HL-60 (cell line): ENCODE data around the gene TFPI.

Experiments
- DNase-seq, 2 experiments: peaks; one replicate each; pipeline ENCODE4 v3.0.0-alpha.2; 2010 to 2020; ENCODE audit warnings: low read depth in 1 of 2, low spot score in 1 of 2
- H3K27ac ChIP-seq: fragments of 250-450 bp; sonication (Bioruptor Pico); replicated peaks from 2 replicates; pipeline ENCODE4 v1.5.1; 2020; ENCODE audit warnings: mild to moderate bottlenecking, moderate library complexity
- H3K27me3 ChIP-seq: fragments of 250-450 bp; sonication (Bioruptor Pico); 2 replicates; pipeline ENCODE4 v1.5.1; 2021; ENCODE audit warnings: mild to moderate bottlenecking, moderate library complexity; ENCODE audit not compliant: insufficient read depth, poor library complexity, severe bottlenecking
- H3K4me3 ChIP-seq: replicated peaks from 2 replicates; pipeline ENCODE4 v1.5.1; 2011; ENCODE audit warnings: mild to moderate bottlenecking, control low read depth, low read length; ENCODE audit not compliant: insufficient read depth
- GABPA ChIP-seq: IDR thresholded peaks from 2 replicates; pipeline ENCODE4 v1.6.1; 2012; ENCODE audit warnings: low read depth
- POLR2AphosphoS5 ChIP-seq: IDR thresholded peaks from 2 replicates; pipeline ENCODE4 v1.6.1; 2012; ENCODE audit warnings: low read depth
- SPI1 ChIP-seq: IDR thresholded peaks from 2 replicates; pipeline ENCODE4 v1.6.1; 2012; ENCODE audit warnings: low read depth, mild to moderate bottlenecking, borderline replicate concordance
- TF ChIP-seq, protein P1 (sequence below): IDR thresholded peaks from 2 replicates; pipeline ENCODE4 v1.6.1; 2012; ENCODE audit warnings: low read depth; ENCODE audit not compliant: insufficient replicate concordance
- TF ChIP-seq, protein P2 (sequence below): IDR thresholded peaks from one replicate; pipeline ENCODE4 v1.5.1; 2011; ENCODE audit warnings: low read length, control low read depth, inconsistent platforms; ENCODE audit not compliant: insufficient read depth

Gene TFPI

DNA sequence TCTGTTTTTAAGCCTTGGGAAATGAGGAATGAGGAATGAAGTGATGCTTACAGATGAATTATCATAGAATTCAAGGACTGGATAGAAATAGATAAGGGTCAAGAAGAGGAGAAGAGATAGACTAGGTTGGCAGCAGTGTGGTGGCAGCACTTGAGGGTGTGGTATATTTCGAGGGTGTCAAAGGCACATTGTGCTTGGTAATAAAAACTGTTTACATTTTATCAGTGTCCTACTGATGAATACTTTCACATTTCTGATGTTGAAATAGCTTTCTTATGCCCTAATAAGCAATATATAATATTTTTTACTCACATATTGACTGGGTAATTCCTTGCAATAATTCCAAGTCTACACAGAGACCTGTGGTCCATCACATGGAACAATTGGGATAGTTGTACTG lies 3.4 kb downstream of the TFPI start:
- DNase-seq = no peak
- H3K4me3 ChIP-seq = no peak overlapping the region

DNA sequence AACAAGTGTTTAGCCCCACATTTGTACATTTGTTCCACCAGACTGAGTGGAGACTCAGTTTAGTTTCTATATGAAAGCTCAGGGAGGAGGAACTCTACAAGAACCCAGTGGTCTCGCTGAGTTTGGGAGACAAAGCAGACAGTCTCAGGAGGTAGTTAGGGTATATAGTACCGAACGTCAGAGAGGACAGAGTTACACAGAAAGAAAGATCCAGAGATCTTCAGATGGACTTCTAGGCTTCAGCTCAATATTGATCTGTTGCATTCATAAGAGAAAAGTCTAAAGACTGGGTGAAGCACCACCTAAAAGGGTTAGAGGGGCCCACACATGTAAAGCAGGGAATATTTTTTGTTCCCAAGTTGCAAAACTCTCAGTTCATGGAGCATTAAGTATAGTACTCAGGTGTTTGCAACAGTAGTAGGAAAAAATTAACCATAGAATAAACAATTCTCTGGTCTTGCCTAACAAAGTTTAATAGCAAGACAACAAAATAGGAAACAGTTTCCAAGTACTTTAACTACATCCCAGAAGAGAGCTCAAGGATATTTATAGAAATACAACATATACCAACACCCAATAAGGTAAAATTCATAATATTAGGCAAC lies 4.2 kb downstream of the TFPI start:
- Histone ChIP-seq H3K4me3 (no peak overlapping the region), H3K27ac (no peak overlapping the region), H3K27me3 (no peaks in the 10 kb centered on the region)
- TF ChIP-seq, protein P1, sequence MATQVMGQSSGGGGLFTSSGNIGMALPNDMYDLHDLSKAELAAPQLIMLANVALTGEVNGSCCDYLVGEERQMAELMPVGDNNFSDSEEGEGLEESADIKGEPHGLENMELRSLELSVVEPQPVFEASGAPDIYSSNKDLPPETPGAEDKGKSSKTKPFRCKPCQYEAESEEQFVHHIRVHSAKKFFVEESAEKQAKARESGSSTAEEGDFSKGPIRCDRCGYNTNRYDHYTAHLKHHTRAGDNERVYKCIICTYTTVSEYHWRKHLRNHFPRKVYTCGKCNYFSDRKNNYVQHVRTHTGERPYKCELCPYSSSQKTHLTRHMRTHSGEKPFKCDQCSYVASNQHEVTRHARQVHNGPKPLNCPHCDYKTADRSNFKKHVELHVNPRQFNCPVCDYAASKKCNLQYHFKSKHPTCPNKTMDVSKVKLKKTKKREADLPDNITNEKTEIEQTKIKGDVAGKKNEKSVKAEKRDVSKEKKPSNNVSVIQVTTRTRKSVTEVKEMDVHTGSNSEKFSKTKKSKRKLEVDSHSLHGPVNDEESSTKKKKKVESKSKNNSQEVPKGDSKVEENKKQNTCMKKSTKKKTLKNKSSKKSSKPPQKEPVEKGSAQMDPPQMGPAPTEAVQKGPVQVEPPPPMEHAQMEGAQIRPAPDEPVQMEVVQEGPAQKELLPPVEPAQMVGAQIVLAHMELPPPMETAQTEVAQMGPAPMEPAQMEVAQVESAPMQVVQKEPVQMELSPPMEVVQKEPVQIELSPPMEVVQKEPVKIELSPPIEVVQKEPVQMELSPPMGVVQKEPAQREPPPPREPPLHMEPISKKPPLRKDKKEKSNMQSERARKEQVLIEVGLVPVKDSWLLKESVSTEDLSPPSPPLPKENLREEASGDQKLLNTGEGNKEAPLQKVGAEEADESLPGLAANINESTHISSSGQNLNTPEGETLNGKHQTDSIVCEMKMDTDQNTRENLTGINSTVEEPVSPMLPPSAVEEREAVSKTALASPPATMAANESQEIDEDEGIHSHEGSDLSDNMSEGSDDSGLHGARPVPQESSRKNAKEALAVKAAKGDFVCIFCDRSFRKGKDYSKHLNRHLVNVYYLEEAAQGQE = no peak
- no peak for TF ChIP-seq POLR2AphosphoS5
- no peak for TF ChIP-seq GABPA
- no peak for TF ChIP-seq SPI1
- TF ChIP-seq, protein P2, sequence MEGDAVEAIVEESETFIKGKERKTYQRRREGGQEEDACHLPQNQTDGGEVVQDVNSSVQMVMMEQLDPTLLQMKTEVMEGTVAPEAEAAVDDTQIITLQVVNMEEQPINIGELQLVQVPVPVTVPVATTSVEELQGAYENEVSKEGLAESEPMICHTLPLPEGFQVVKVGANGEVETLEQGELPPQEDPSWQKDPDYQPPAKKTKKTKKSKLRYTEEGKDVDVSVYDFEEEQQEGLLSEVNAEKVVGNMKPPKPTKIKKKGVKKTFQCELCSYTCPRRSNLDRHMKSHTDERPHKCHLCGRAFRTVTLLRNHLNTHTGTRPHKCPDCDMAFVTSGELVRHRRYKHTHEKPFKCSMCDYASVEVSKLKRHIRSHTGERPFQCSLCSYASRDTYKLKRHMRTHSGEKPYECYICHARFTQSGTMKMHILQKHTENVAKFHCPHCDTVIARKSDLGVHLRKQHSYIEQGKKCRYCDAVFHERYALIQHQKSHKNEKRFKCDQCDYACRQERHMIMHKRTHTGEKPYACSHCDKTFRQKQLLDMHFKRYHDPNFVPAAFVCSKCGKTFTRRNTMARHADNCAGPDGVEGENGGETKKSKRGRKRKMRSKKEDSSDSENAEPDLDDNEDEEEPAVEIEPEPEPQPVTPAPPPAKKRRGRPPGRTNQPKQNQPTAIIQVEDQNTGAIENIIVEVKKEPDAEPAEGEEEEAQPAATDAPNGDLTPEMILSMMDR = no peak
- no peak for DNase-seq

More for the DNA sequence above, 3.4 kb downstream of the TFPI start:
- Histone ChIP-seq H3K27me3 (no peaks in the 10 kb centered on the region), H3K27ac (no peak overlapping the region)
- TF ChIP-seq GABPA = no peak
- TF ChIP-seq POLR2AphosphoS5 = no peak
- TF ChIP-seq, protein P1 = no peak
- TF ChIP-seq, protein P2 = no peak
- no peak for TF ChIP-seq SPI1

DNA sequence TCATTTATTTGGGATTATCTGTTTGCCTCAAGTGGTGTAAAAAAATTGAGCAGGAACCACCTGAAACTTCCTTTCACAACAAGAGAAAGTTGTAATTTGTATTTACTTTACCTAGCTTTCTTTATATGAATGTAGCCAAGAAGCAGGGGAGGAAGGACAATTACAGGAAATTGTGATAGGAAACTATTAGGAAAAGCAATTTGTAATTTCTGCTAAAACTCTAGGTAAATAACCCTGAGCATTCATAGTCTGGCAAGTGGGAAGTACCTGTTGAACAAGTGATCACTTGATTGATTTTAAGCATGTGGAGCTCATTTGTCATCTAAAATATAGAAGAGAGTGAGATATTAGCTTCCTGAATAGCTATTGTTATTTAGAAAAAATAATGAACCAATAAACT lies 5.0 kb downstream of the TFPI start:
- Histone ChIP-seq H3K4me3 (no peak overlapping the region), H3K27ac (no peak overlapping the region), H3K27me3 (no peaks in the 10 kb centered on the region)
- TF ChIP-seq POLR2AphosphoS5 (no peak), SPI1 (no peak), GABPA (no peak)
- TF ChIP-seq, protein P2 = no peak
- TF ChIP-seq, protein P1 = no peak
- no peak for DNase-seq
